HEK293 (cell line): ENCODE results near the gene HEATR9.

ENCODE experiments used
- CTCF ChIA-PET: fragments of 350-600 bp; formaldehyde crosslinking; extraction: SDS; loops from one replicate; lab custom pipeline; 2021; ENCODE audit warnings: antibody characterized with exemption; lab: Yijun Ruan, JAX
- POLR2A ChIA-PET: fragments of 300-600 bp; formaldehyde crosslinking; extraction: SDS; loops from one replicate; lab custom pipeline; 2020; ENCODE audit warnings: antibody characterized with exemption, inconsistent platforms; lab: Yijun Ruan, JAX
- H3K27ac ChIP-seq: fragments of 200-500 bp; sonication (Bioruptor generic); 2 replicates; pipeline ENCODE4 v1.5.1; 2014; ENCODE audit warnings: low read depth, low read length, control low read depth, inconsistent platforms; ENCODE audit errors: extremely low read depth
- H3K36me3 ChIP-seq, 2 experiments: fragments of 200-500 bp in 1 of 2; sonication (Bioruptor generic) in 1 of 2; 1 replicate in 1 of 2; 2 replicates in 1 of 2; pipeline ENCODE4 v1.5.1; 2014 to 2017; ENCODE audit warnings: inconsistent platforms in 2 of 2, low read length in 2 of 2; ENCODE audit not compliant: control insufficient read depth in 2 of 2, insufficient read depth in 1 of 2
- H3K4me1 ChIP-seq: fragments of 200-500 bp; sonication (Bioruptor generic); 2 replicates; pipeline ENCODE4 v1.5.1; 2014; ENCODE audit warnings: mild to moderate bottlenecking, low read length, inconsistent platforms; ENCODE audit not compliant: control insufficient read depth, insufficient read depth
- H3K4me3 ChIP-seq: 2 replicates; pipeline ENCODE4 v1.5.1; 2011; ENCODE audit warnings: low read depth, mild to moderate bottlenecking, control low read depth, low read length, moderate library complexity
- H3K9me3 ChIP-seq: fragments of 200-500 bp; sonication (Bioruptor generic); 2 replicates; pipeline ENCODE4 v1.5.1; 2014; ENCODE audit warnings: low read depth, low read length, inconsistent platforms; ENCODE audit not compliant: control insufficient read depth, insufficient read depth
- GLI4 ChIP-seq: fragments of 450-650 bp; formaldehyde crosslinking; IDR thresholded peaks from 2 replicates; pipeline ENCODE4 v1.5.1; 2016; ENCODE audit warnings: missing biosample characterization, missing genetic modification characterization
- GLIS2 ChIP-seq: fragments of 450-650 bp; formaldehyde crosslinking; IDR thresholded peaks from 2 replicates; pipeline ENCODE4 v1.5.1; 2016; ENCODE audit warnings: missing biosample characterization, missing genetic modification characterization
- SCRT2 ChIP-seq: fragments of 450-650 bp; formaldehyde crosslinking; IDR thresholded peaks from 2 replicates; pipeline ENCODE4 v1.5.1; 2016; ENCODE audit warnings: missing biosample characterization, missing genetic modification characterization
- SETDB1 ChIP-seq: IDR thresholded peaks from one replicate; pipeline ENCODE4 v1.6.1; 2017; ENCODE audit warnings: mild to moderate bottlenecking, low read length, moderate library complexity, mixed read lengths; ENCODE audit not compliant: insufficient read length
- ZBTB11 ChIP-seq: fragments of 450-650 bp; formaldehyde crosslinking; conservative IDR thresholded peaks from 2 replicates; pipeline ENCODE4 v1.5.1; 2016; ENCODE audit warnings: low read depth, missing biosample characterization, missing genetic modification characterization
- ZFP37 ChIP-seq: fragments of 450-650 bp; formaldehyde crosslinking; IDR thresholded peaks from 2 replicates; pipeline ENCODE4 v1.5.1; 2016; ENCODE audit warnings: missing biosample characterization, missing genetic modification characterization
- ZFP41 ChIP-seq: fragments of 450-650 bp; formaldehyde crosslinking; IDR thresholded peaks from 2 replicates; pipeline ENCODE4 v1.5.1; 2016; ENCODE audit warnings: missing biosample characterization, missing genetic modification characterization, borderline replicate concordance
- ZIC2 ChIP-seq: fragments of 450-650 bp; formaldehyde crosslinking; IDR thresholded peaks from 2 replicates; pipeline ENCODE4 v1.5.1; 2016; ENCODE audit warnings: missing biosample characterization, missing genetic modification characterization
- ZNF138 ChIP-seq: fragments of 450-650 bp; formaldehyde crosslinking; IDR thresholded peaks from 2 replicates; pipeline ENCODE4 v1.5.1; 2016; ENCODE audit warnings: missing biosample characterization, missing genetic modification characterization, borderline replicate concordance
- ZNF19 ChIP-seq: fragments of 450-650 bp; formaldehyde crosslinking; IDR thresholded peaks from 2 replicates; pipeline ENCODE4; 2016; ENCODE audit warnings: missing biosample characterization, missing genetic modification characterization, low read depth
- ZNF514 ChIP-seq: fragments of 450-650 bp; formaldehyde crosslinking; IDR thresholded peaks from 2 replicates; pipeline ENCODE4 v1.5.1; 2016; ENCODE audit warnings: missing biosample characterization, missing genetic modification characterization
- ZNF530 ChIP-seq: fragments of 450-650 bp; formaldehyde crosslinking; IDR thresholded peaks from 2 replicates; pipeline ENCODE4 v1.5.1; 2016; ENCODE audit warnings: low read depth, missing biosample characterization, missing genetic modification characterization
- ZNF654 ChIP-seq: fragments of 450-650 bp; formaldehyde crosslinking; IDR thresholded peaks from 2 replicates; pipeline ENCODE4 v1.5.1; 2016; ENCODE audit warnings: low read depth, missing biosample characterization, missing genetic modification characterization
- ZNF707 ChIP-seq: fragments of 450-650 bp; formaldehyde crosslinking; IDR thresholded peaks from 2 replicates; pipeline ENCODE4 v1.5.1; 2016; ENCODE audit warnings: missing biosample characterization, missing genetic modification characterization
- ZSCAN5A ChIP-seq: fragments of 450-650 bp; formaldehyde crosslinking; IDR thresholded peaks from 2 replicates; pipeline ENCODE4 v1.5.1; 2016; ENCODE audit warnings: missing biosample characterization, missing genetic modification characterization
- ZXDB ChIP-seq: fragments of 450-650 bp; formaldehyde crosslinking; IDR thresholded peaks from 2 replicates; pipeline ENCODE4 v1.5.1; 2016; ENCODE audit warnings: missing biosample characterization, missing genetic modification characterization
- TF ChIP-seq, protein P1 (sequence below): fragments of 450-650 bp; formaldehyde crosslinking; IDR thresholded peaks from 2 replicates; pipeline ENCODE4 v1.5.1; 2016; ENCODE audit warnings: missing biosample characterization, missing genetic modification characterization
- TF ChIP-seq, protein P2 (sequence below): fragments of 450-650 bp; formaldehyde crosslinking; IDR thresholded peaks from 2 replicates; pipeline ENCODE4 v1.5.1; 2016; ENCODE audit warnings: missing biosample characterization, missing genetic modification characterization
- TF ChIP-seq, protein P3 (sequence below): fragments of 450-650 bp; formaldehyde crosslinking; IDR thresholded peaks from 2 replicates; pipeline ENCODE4 v1.5.1; 2016; ENCODE audit warnings: missing biosample characterization, missing genetic modification characterization
- TF ChIP-seq, protein P4 (sequence below): fragments of 450-650 bp; formaldehyde crosslinking; IDR thresholded peaks from 2 replicates; pipeline ENCODE4 v1.5.1; 2016; ENCODE audit warnings: missing biosample characterization, missing genetic modification characterization

Gene HEATR9

GRCh38 chr17:35841101-35841500 lies 27.6 kb downstream of the HEATR9 start (continued):
- TF ChIP-seq, protein P1, sequence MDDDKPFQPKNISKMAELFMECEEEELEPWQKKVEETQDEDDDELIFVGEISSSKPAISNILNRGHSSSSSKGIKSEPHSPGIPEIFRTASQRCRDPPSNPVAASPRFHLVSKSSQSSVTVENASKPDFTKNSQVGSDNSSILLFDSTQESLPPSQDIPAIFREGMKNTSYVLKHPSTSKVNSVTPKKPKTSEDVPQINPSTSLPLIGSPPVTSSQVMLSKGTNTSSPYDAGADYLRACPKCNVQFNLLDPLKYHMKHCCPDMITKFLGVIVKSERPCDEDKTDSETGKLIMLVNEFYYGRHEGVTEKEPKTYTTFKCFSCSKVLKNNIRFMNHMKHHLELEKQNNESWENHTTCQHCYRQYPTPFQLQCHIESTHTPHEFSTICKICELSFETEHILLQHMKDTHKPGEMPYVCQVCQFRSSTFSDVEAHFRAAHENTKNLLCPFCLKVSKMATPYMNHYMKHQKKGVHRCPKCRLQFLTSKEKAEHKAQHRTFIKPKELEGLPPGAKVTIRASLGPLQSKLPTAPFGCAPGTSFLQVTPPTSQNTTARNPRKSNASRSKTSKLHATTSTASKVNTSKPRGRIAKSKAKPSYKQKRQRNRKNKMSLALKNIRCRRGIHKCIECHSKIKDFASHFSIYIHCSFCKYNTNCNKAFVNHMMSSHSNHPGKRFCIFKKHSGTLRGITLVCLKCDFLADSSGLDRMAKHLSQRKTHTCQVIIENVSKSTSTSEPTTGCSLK (tag by site-specific recombination), result no peak

DNA sequence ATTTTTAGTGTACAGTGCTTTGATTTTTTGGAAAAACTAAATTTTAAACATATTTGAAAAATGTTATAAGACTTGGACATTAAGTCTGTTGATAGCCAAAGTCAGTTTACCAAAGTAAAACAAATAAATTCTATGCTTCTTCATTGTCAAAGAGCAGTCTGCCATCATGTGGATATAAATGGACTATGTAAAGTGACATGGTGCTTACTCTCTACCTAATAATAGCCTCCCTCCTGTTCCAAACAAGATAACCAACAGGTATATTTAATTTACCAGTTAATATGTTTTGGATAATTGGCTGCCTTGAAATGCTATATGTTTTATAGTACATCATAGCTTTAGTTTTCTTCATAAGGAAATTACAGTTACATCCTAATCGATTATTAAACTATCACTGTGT lies 43.5 kb downstream of the HEATR9 start:
- Histone ChIP-seq H3K9me3 (no peaks in the 10 kb centered on the region), H3K4me3 (no peak overlapping the region), H3K27ac (no peak overlapping the region), H3K36me3 (peaks cover 93 to 95% of the 10 kb centered on the region in 2 experiments), H3K4me1 (no peaks in the 10 kb centered on the region)
- ChIA-PET CTCF (no interaction called here), POLR2A (interaction anchor here (0.6 kb wide), 1 partner anchor 8 kb away, joined by 3 read pairs; no protein-coding TSS in a partner anchor)
- TF ChIP-seq ZNF138 (tag by site-specific recombination) (no peak), ZNF654 (tag by site-specific recombination) (0 out of 2 replicates have a peak, but pooled peaks have one; percentile 2), SETDB1 (no peak), ZFP41 (tag by site-specific recombination) (no peak), ZIC2 (tag by site-specific recombination) (no peak)
- TF ChIP-seq, all 188 proteins: peak for 1

- CTCF ChIA-PET, result interaction anchor here (0.7 to 1.1 kb wide), 2 partner anchors 167 to 1249 kb away, joined by 3 to 4 read pairs; no protein-coding TSS in a partner anchor
- no peak overlapping the region for H3K4me3 ChIP-seq
- H3K27ac ChIP-seq, result no peak overlapping the region
- TF ChIP-seq ZNF19 (tag by site-specific recombination) (no peak), ZBTB11 (no peak), ZSCAN5A (no peak), GLIS2 (tag by site-specific recombination) (no peak), ZNF707 (tag by site-specific recombination) (no peak), ZXDB (tag by site-specific recombination) (no peak), ZFP37 (tag by site-specific recombination) (no peak), ZNF514 (no peak), ZNF530 (tag by site-specific recombination) (no peak), ZNF654 (tag by site-specific recombination) (no peak), GLI4 (no peak), SCRT2 (tag by site-specific recombination) (no peak), ZIC2 (tag by site-specific recombination) (no peak)
- TF ChIP-seq, protein P2, sequence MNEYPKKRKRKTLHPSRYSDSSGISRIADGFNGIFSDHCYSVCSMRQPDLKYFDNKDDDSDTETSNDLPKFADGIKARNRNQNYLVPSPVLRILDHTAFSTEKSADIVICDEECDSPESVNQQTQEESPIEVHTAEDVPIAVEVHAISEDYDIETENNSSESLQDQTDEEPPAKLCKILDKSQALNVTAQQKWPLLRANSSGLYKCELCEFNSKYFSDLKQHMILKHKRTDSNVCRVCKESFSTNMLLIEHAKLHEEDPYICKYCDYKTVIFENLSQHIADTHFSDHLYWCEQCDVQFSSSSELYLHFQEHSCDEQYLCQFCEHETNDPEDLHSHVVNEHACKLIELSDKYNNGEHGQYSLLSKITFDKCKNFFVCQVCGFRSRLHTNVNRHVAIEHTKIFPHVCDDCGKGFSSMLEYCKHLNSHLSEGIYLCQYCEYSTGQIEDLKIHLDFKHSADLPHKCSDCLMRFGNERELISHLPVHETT (tag by site-specific recombination), result no peak
- TF ChIP-seq, protein P3, sequence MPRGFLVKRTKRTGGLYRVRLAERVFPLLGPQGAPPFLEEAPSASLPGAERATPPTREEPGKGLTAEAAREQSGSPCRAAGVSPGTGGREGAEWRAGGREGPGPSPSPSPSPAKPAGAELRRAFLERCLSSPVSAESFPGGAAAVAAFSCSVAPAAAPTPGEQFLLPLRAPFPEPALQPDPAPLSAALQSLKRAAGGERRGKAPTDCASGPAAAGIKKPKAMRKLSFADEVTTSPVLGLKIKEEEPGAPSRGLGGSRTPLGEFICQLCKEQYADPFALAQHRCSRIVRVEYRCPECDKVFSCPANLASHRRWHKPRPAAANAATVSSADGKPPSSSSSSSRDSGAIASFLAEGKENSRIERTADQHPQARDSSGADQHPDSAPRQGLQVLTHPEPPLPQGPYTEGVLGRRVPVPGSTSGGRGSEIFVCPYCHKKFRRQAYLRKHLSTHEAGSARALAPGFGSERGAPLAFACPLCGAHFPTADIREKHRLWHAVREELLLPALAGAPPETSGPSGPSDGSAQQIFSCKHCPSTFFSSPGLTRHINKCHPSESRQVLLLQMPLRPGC, result no peak
- TF ChIP-seq, protein P4, sequence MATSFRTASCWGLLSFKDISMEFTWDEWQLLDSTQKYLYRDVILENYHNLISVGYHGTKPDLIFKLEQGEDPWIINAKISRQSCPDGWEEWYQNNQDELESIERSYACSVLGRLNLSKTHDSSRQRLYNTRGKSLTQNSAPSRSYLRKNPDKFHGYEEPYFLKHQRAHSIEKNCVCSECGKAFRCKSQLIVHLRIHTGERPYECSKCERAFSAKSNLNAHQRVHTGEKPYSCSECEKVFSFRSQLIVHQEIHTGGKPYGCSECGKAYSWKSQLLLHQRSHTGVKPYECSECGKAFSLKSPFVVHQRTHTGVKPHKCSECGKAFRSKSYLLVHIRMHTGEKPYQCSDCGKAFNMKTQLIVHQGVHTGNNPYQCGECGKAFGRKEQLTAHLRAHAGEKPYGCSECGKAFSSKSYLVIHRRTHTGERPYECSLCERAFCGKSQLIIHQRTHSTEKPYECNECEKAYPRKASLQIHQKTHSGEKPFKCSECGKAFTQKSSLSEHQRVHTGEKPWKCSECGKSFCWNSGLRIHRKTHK (tag by site-specific recombination), result no peak
- TF ChIP-seq, all 188 proteins: peak for 0
- Histone ChIP-seq H3K36me3 (peaks cover 95 to 96% of the 10 kb centered on the region in 2 experiments), H3K4me1 (no peaks in the 10 kb centered on the region), H3K9me3 (no peaks in the 10 kb centered on the region)
- POLR2A ChIA-PET, result no interaction called here
These were observed 47.4 kb downstream of the HEATR9 start for GRCh38 chr17:35821308-35821707.
